Fibroblast of lung (primary cell): ENCODE measurements around the gene PPP1R9A. TPM values are rescaled to one million over a fixed set of nuclear protein-coding genes. Genes with fewer than 3 reads are reported as not detected.
A peak's percentile ranks its signal among the peaks of the same experiment; 100 is the strongest.

Source experiments
- DNase-seq, 2 donors: peaks; one replicate each; pipeline versions ENCODE4 v3.0.0 to v3.0.0-alpha.2; 2010; ENCODE audit warnings: low read depth in 2 of 2
- H2AFZ ChIP-seq: 2 replicates; pipeline ENCODE4 v1.5.1; 2012; ENCODE audit warnings: low read length, control low read depth, inconsistent platforms
- H3K27ac ChIP-seq: 2 replicates; pipeline ENCODE4 v1.5.1; 2011; ENCODE audit warnings: low read length, control low read depth; ENCODE audit not compliant: insufficient read depth
- H3K27me3 ChIP-seq: 2 replicates; pipeline ENCODE4 v1.5.1; 2011; ENCODE audit warnings: mild to moderate bottlenecking, low read length; ENCODE audit not compliant: control insufficient read depth, insufficient read depth
- H3K36me3 ChIP-seq: 2 replicates; pipeline ENCODE4 v1.5.1; 2011; ENCODE audit warnings: low read length; ENCODE audit not compliant: control insufficient read depth, insufficient read depth
- H3K4me1 ChIP-seq: 2 replicates; pipeline ENCODE4 v1.5.1; 2011; ENCODE audit warnings: low read length; ENCODE audit not compliant: control insufficient read depth, insufficient read depth; ENCODE audit errors: extremely low read depth
- H3K4me2 ChIP-seq: 2 replicates; pipeline ENCODE4 v1.5.1; 2011; ENCODE audit warnings: low read length, control low read depth; ENCODE audit not compliant: insufficient read depth; ENCODE audit errors: extremely low read depth
- H3K4me3 ChIP-seq, 4 experiments: fragments of 200-600 bp in 1 of 4; sonication (generic) in 1 of 4; replicated peaks in 1 of 4; 2 replicates each; pipeline ENCODE4 v1.5.1; 2011 to 2016; ENCODE audit warnings: low read length in 4 of 4, low read depth in 3 of 4, mild to moderate bottlenecking in 3 of 4, control low read depth in 2 of 4, inconsistent platforms in 1 of 4, mixed read lengths in 1 of 4; ENCODE audit not compliant: insufficient read depth in 1 of 4; ENCODE audit errors: control extremely low read depth in 1 of 4
- H3K79me2 ChIP-seq: 2 replicates; pipeline ENCODE4 v1.5.1; 2012; ENCODE audit warnings: mild to moderate bottlenecking, low read length, inconsistent platforms; ENCODE audit not compliant: control insufficient read depth, insufficient read depth
- H3K9ac ChIP-seq: 2 replicates; pipeline ENCODE4 v1.5.1; 2011; ENCODE audit warnings: mild to moderate bottlenecking, low read length, control low read depth; ENCODE audit not compliant: insufficient read depth
- H3K9me3 ChIP-seq: 2 replicates; pipeline ENCODE4 v1.5.1; 2012; ENCODE audit warnings: low read depth, low read length; ENCODE audit not compliant: control insufficient read depth, insufficient read depth
- H4K20me1 ChIP-seq: 2 replicates; pipeline ENCODE4 v1.5.1; 2011; ENCODE audit warnings: low read length; ENCODE audit not compliant: control insufficient read depth, insufficient read depth; ENCODE audit errors: extremely low read depth
- CTCF ChIP-seq, 2 donors: IDR thresholded peaks in 1 of 2; conservative IDR thresholded peaks in 1 of 2; 1 replicate in 1 of 2; 2 replicates in 1 of 2; pipeline ENCODE4 v1.5.1; 2011 to 2012; ENCODE audit warnings: low read length in 2 of 2, control low read depth in 1 of 2, inconsistent platforms in 1 of 2, low read depth in 1 of 2, mild to moderate bottlenecking in 1 of 2
- EZH2 ChIP-seq: IDR thresholded peaks from 2 replicates; pipeline ENCODE4 v1.5.1; 2012; ENCODE audit warnings: low read length, control low read depth, mild to moderate bottlenecking; ENCODE audit errors: missing control alignments
- polyA plus RNA-seq, 2 donors: library from polyadenylated mRNA; depleted of rRNA in 1 of 2; stranded (reverse) in 1 of 2; unstranded in 1 of 2; fragments of >200 nt; gene quantifications; 2 replicates each; pipeline ENCODE4 v1.2.1, GENCODE V29; 2011 to 2012; ENCODE audit warnings: missing spikeins in 1 of 2
- total RNA-seq: library from RNA; depleted of rRNA; stranded (reverse); fragments of >200 nt; gene quantifications from 2 replicates; pipeline ENCODE4 v1.2.1, GENCODE V29; 2014

PPP1R9A gene
- total and polyA plus RNA-seq, 2 donors (not counting 1 experiment from before 2014, with no cell fraction given) = 0.68 to 3.3 TPM

DNA sequence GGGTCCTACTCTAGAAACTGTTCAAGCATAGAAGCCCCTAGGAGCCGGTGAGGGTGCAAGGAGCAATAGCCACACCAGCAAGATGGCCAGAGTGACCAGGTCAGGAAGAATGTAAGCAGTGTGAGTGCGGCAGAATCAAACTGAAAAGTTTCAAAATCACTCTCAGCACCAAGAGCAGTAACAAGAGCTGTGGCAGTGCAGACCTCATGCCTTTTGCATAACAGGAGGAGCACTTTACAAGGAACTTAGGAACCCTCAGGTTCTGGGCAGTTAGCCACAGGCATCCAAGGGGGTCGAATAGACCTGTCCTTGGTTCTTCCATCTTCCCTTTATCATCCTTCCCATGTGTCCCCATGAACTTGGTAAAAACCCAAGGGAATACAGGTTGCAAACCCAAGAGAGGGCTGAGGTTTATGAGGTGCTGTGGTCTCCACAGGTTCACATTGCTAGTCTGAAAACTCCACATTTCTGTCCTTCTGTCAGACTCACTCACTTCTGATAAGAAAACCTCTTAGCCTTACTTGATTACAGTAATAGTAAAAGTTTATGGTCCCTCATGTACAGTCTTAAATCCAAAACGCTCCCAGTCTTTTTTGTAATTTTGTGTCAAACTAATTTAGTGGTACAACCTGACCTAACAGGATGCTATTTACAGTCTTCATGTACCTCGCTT lies 338.6 kb downstream of the PPP1R9A start:
- Histone ChIP-seq H3K27me3 (no peaks in the 10 kb centered on the region), H4K20me1 (no peaks in the 10 kb centered on the region), H3K4me1 (no peaks in the 10 kb centered on the region), H3K9me3 (no peaks in the 10 kb centered on the region), H3K4me3 (no peak overlapping the region), H3K79me2 (no peaks in the 10 kb centered on the region), H2AFZ (no peak overlapping the region), H3K9ac (no peak overlapping the region), H3K27ac (no peak overlapping the region), H3K36me3 (no peaks in the 10 kb centered on the region), H3K4me2 (no peak overlapping the region)
- TF ChIP-seq CTCF (conservative IDR thresholded peaks at IDR 0.05 in 1 of 2, IDR thresholded peaks at IDR 0.05 in 1 of 2; ENCODE audit: low read depth in 1 of 2, low read length in 2 of 2) (no peak), EZH2 (no peak)
- no peak for DNase-seq

- Histone ChIP-seq H2AFZ (no peak overlapping the region), H3K27me3 (no peaks in the 10 kb centered on the region), H3K9me3 (no peaks in the 10 kb centered on the region), H4K20me1 (no peaks in the 10 kb centered on the region), H3K4me3 (peak overlapping the region in 2 of 4 experiments; percentile 14 to 50), H3K79me2 (no peaks in the 10 kb centered on the region), H3K9ac (no peak overlapping the region), H3K4me2 (peak overlapping the region; percentile 30), H3K36me3 (no peaks in the 10 kb centered on the region), H3K27ac (no peak overlapping the region), H3K4me1 (no peaks in the 10 kb centered on the region)
- peak; percentile 76 to 81 for TF ChIP-seq CTCF (conservative IDR thresholded peaks at IDR 0.05 in 1 of 2, IDR thresholded peaks at IDR 0.05 in 1 of 2; ENCODE audit: low read depth in 1 of 2, low read length in 2 of 2)
- TF ChIP-seq EZH2 = no peak
- peak; percentile 73 to 86 for DNase-seq
These were observed 339.5 kb downstream of the PPP1R9A start for GRCh38 chr7:95246831-95247370.

- Histone ChIP-seq H3K27me3 (no peaks in the 10 kb centered on the region), H3K79me2 (no peaks in the 10 kb centered on the region), H3K36me3 (no peaks in the 10 kb centered on the region), H3K9me3 (no peaks in the 10 kb centered on the region), H3K4me3 (no peak overlapping the region), H4K20me1 (no peaks in the 10 kb centered on the region), H3K27ac (no peak overlapping the region), H3K9ac (no peak overlapping the region), H3K4me1 (no peaks in the 10 kb centered on the region), H3K4me2 (no peak overlapping the region), H2AFZ (peak overlapping the region; percentile 65)
- TF ChIP-seq EZH2 (no peak), CTCF (conservative IDR thresholded peaks at IDR 0.05 in 1 of 2, IDR thresholded peaks at IDR 0.05 in 1 of 2; ENCODE audit: low read depth in 1 of 2, low read length in 2 of 2) (no peak)
- DNase-seq = no peak
These were observed 343.2 kb downstream of the PPP1R9A start for GRCh38 chr7:95250571-95250970.
